ENCODE results near the gene CSTF2T.
"Not testable (repeated sequence)": the region's sequence is repeated elsewhere in the genome, so short reads cannot be mapped to it uniquely, and the experiment has no call there.

Gene CSTF2T

GRCh38 chr10:51696251-51696650 is 3.1 kb downstream of the CSTF2T start:
- DNase-seq (ENCODE audit: low read depth, low spot score) = no peak

GRCh38 chr10:51694086-51694768 is 5.2 kb downstream of the CSTF2T start:
- no peak for DNase-seq (ENCODE audit: low read depth, low spot score)

- DNase-seq (ENCODE audit: low read depth, low spot score) = no peak
Observed at GRCh38 chr10:51691135-51691534, 8.3 kb downstream of the CSTF2T start.

GRCh38 chr10:51689536-51689935 is 9.9 kb downstream of the CSTF2T start:
- no peak for DNase-seq (ENCODE audit: low read depth, low spot score)

- not testable (repeated sequence) for DNase-seq (ENCODE audit: low read depth, low spot score)
Observed at GRCh38 chr10:51688826-51689225, 10.6 kb downstream of the CSTF2T start.

GRCh38 chr10:51687296-51687695 is 12.1 kb downstream of the CSTF2T start:
- DNase-seq (ENCODE audit: low read depth, low spot score) = no peak

- peak; percentile 32 for DNase-seq (ENCODE audit: low read depth, low spot score)
Observed at GRCh38 chr10:51685768-51686167, 13.6 kb downstream of the CSTF2T start.

GRCh38 chr10:51683031-51683691 is 16.2 kb downstream of the CSTF2T start:
- peak; percentile 16 for DNase-seq (ENCODE audit: low read depth, low spot score)

GRCh38 chr10:51679841-51680240 is 19.6 kb downstream of the CSTF2T start:
- no peak for DNase-seq (ENCODE audit: low read depth, low spot score)

GRCh38 chr10:51675088-51675487 is 24.3 kb downstream of the CSTF2T start:
- no peak for DNase-seq (ENCODE audit: low read depth, low spot score)

- DNase-seq (ENCODE audit: low read depth, low spot score) = no peak
Observed at GRCh38 chr10:51672039-51672535, 27.3 kb downstream of the CSTF2T start.

- no peak for DNase-seq (ENCODE audit: low read depth, low spot score)
Observed at GRCh38 chr10:51669041-51669440, 30.4 kb downstream of the CSTF2T start.

GRCh38 chr10:51668336-51668689 is 31.1 kb downstream of the CSTF2T start:
- DNase-seq (ENCODE audit: low read depth, low spot score) = no peak

GRCh38 chr10:51667678-51668335 is 31.6 kb downstream of the CSTF2T start:
- peak; percentile 78 for DNase-seq (ENCODE audit: low read depth, low spot score)

- no peak for DNase-seq (ENCODE audit: low read depth, low spot score)
Observed at GRCh38 chr10:51666456-51666855, 32.9 kb downstream of the CSTF2T start.

GRCh38 chr10:51663086-51663485 is 36.3 kb downstream of the CSTF2T start:
- no peak for DNase-seq (ENCODE audit: low read depth, low spot score)

GRCh38 chr10:51659344-51659743 is 40.1 kb downstream of the CSTF2T start:
- DNase-seq (ENCODE audit: low read depth, low spot score) = no peak

GRCh38 chr10:51658000-51658399 is 41.4 kb downstream of the CSTF2T start:
- no peak for DNase-seq (ENCODE audit: low read depth, low spot score)

- DNase-seq (ENCODE audit: low read depth, low spot score) = no peak
Observed at GRCh38 chr10:51656503-51656902, 42.9 kb downstream of the CSTF2T start.

- no peak for DNase-seq (ENCODE audit: low read depth, low spot score)
Observed at GRCh38 chr10:51654918-51655317, 44.5 kb downstream of the CSTF2T start.

- DNase-seq (ENCODE audit: low read depth, low spot score) = no peak
Observed at GRCh38 chr10:51653025-51653424, 46.4 kb downstream of the CSTF2T start.

- DNase-seq (ENCODE audit: low read depth, low spot score) = no peak
Observed at GRCh38 chr10:51651063-51651462, 48.3 kb downstream of the CSTF2T start.

- no peak for DNase-seq (ENCODE audit: low read depth, low spot score)
Observed at GRCh38 chr10:51649064-51649463, 50.3 kb downstream of the CSTF2T start.

All from astrocyte of the hippocampus (primary cell).